T-cell (primary cell): ENCODE data around the gene RPL15. TPM values are rescaled to one million over a fixed set of nuclear protein-coding genes. Genes with fewer than 3 reads are reported as not detected.

Experiments used
- ATAC-seq, 4 experiments: fragments of 200-7000 bp in 3 of 4; fragments of 150-1000 bp in 1 of 4; cut with Tn5 transposase; replicated peaks in 1 of 4; 1 replicate in 3 of 4; 2 replicates in 1 of 4; pipeline ENCODE4 v1.10.0; 2021; ENCODE audit warnings: moderate library complexity in 3 of 4, mild to moderate bottlenecking in 2 of 4, moderate number of reproducible peaks in 1 of 4
- CTCF ChIA-PET, 2 donors: fragments of 300-600 bp; sonication (Branson Sonifier 250); formaldehyde crosslinking; loops; one replicate each; lab custom pipeline; 2022; ENCODE audit warnings: antibody characterized with exemption in 2 of 2; lab: Charles Lee
- POLR2A ChIA-PET, 2 donors: fragments of 300-600 bp; sonication (Branson Sonifier 250); formaldehyde crosslinking; loops; one replicate each; lab custom pipeline; 2022; ENCODE audit warnings: antibody characterized with exemption in 2 of 2; lab: Charles Lee
- DNase-seq, 35 experiments: peaks; one replicate each; pipeline versions ENCODE4 v3.0.0 to v3.0.0-alpha.2; 2013 to 2023
- H3K27ac ChIP-seq: one replicate; pipeline ENCODE4 v1.5.1; 2013; ENCODE audit warnings: low read length
- H3K27me3 ChIP-seq, 2 experiments: replicated peaks in 1 of 2; 1 replicate in 1 of 2; 2 replicates in 1 of 2; pipeline versions ENCODE4 v1.6.1 to v1.7.0; 2013; ENCODE audit warnings: low read length in 1 of 2, mixed read lengths in 1 of 2; ENCODE audit not compliant: control insufficient read depth in 2 of 2, insufficient read depth in 2 of 2; ENCODE audit errors: extremely low read depth in 1 of 2
- H3K36me3 ChIP-seq, 2 donors: 1 replicate in 1 of 2; 2 replicates in 1 of 2; pipeline versions ENCODE4 v1.6.1 to v1.7.0; 2013; ENCODE audit warnings: low read length in 1 of 2; ENCODE audit not compliant: control insufficient read depth in 2 of 2, insufficient read depth in 1 of 2; ENCODE audit errors: extremely low read depth in 1 of 2
- H3K4me1 ChIP-seq, 2 experiments: 1 replicate in 1 of 2; 2 replicates in 1 of 2; pipeline versions ENCODE4 v1.6.1 to v1.7.0; 2013; ENCODE audit warnings: low read length in 2 of 2, mixed read lengths in 1 of 2; ENCODE audit not compliant: insufficient read depth in 2 of 2, control insufficient read depth in 1 of 2; ENCODE audit errors: extremely low read depth in 1 of 2
- H3K4me3 ChIP-seq, 2 donors: 1 replicate in 1 of 2; 2 replicates in 1 of 2; pipeline versions ENCODE4 v1.5.1 to v1.7.0; 2013; ENCODE audit warnings: mild to moderate bottlenecking in 2 of 2, low read length in 1 of 2, moderate library complexity in 1 of 2; ENCODE audit not compliant: control insufficient read depth in 1 of 2; ENCODE audit errors: extremely low read depth in 1 of 2
- H3K9me3 ChIP-seq: 2 replicates; pipeline ENCODE4 v1.7.0; 2013
- H3K27ac Mint-ChIP-seq, 2 donors: one replicate each; pipeline ENCODE4 v1.8.0; 2020 to 2021; ENCODE audit warnings: mild to moderate bottlenecking in 2 of 2, mixed read lengths in 2 of 2
- H3K27me3 Mint-ChIP-seq, 2 donors: one replicate each; pipeline ENCODE4 v1.8.0; 2021 to 2022; ENCODE audit warnings: mixed read lengths in 2 of 2
- H3K36me3 Mint-ChIP-seq: one replicate; pipeline ENCODE4 v1.8.0; 2021; ENCODE audit warnings: mixed read lengths
- H3K4me1 Mint-ChIP-seq, 3 donors: one replicate each; pipeline ENCODE4 v1.8.0; 2020 to 2022; ENCODE audit warnings: mixed read lengths in 3 of 3, mild to moderate bottlenecking in 1 of 3
- H3K4me3 Mint-ChIP-seq, 3 donors: one replicate each; pipeline ENCODE4 v1.8.0; 2020 to 2022; ENCODE audit warnings: mild to moderate bottlenecking in 3 of 3, mixed read lengths in 3 of 3, moderate library complexity in 3 of 3
- H3K9me3 Mint-ChIP-seq, 3 donors: one replicate each; pipeline ENCODE4 v1.8.0; 2020 to 2022; ENCODE audit warnings: mixed read lengths in 3 of 3
- WGBS: methylation state at CpG from one replicate; pipeline ENCODE4 v1.1.5; 2013; ENCODE audit warnings: missing lambda C conversion rate; ENCODE audit not compliant: insufficient coverage; 5-methylcytosine and 5-hydroxymethylcytosine counted together
- total RNA-seq, 35 experiments: library from RNA in 6 of 35; stranded (reverse) in 6 of 35; fragments of 120-200 nt in 1 of 35; gene quantifications; one replicate each; pipeline versions ENCODE4 v1.2.1 to v1.2.4 and lab custom pipeline; 2013 to 2026

Gene RPL15
- total RNA-seq, 5 donors from 2014 or later (not counting 1 experiment from before 2014, with no cell fraction given): 1,997 to 2,171 (median 2,116) TPM

DNA sequence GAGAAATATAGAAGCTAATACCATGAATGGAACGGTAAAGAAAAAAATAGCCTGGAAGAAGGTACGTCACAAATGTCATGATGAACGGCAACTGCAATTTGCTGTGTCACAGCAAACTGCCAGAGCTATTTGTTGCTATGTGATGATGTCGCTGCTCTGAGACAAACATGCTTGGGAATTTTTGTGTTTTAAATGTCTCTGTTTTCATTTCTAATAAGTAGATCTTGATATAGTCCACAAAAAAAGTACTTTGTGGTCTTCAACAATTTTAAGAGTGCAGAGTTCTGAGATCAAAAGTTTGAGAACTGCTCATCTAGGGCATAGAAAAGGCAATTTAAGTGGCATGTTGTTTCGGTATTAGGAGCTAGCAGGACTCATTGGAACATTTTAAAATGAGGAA, 23.8 kb downstream of the RPL15 start:
- no peaks in the 10 kb centered on the region for H3K9me3 Mint-ChIP-seq
- ATAC-seq: no peak
- CTCF ChIA-PET: interaction anchor here in 1 of 2 donors (1.2 kb wide), 1 partner anchor 28 kb away, joined by 3 read pairs; no protein-coding TSS in a partner anchor

DNA sequence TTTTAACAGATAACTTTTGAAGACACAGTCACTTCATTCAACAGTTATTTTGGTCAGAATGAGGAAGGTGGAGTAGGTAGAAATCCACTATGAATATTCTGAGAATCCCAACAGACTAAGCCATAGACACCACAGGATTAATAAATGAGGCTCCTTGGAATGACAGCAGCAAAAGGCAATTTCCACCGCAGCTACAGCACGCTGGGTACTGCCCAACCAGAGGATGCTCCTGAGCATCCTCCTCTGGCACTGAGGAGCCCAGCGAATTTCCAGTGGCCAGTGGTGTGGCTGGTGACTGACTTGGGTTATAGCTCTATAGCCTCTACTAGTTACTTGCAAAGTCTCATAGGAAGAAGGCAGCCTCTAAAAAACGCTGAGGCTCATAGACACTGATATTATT, 24.5 kb downstream of the RPL15 start:
- no peak for DNase-seq
- Histone ChIP-seq H3K27me3 (no peaks in the 10 kb centered on the region), H3K9me3 (no peaks in the 10 kb centered on the region), H3K36me3 (no peaks in the 10 kb centered on the region), H3K4me3 (no peak overlapping the region), H3K27ac (no peak overlapping the region), H3K4me1 (peaks cover under 1 to 10% of the 10 kb centered on the region in 2 experiments)
- ChIA-PET POLR2A (interaction anchor here in 1 of 2 donors (0.7 kb wide), 1 partner anchor 25 kb away, joined by 3 read pairs; the partner anchor contains the start of genes NKIRAS1 and RPL15), CTCF (interaction anchor here in 1 of 2 donors (1.2 kb wide), 1 partner anchor 28 kb away, joined by 3 read pairs; no protein-coding TSS in a partner anchor)
- no peak overlapping the region for H3K4me3 Mint-ChIP-seq
- WGBS: 92% methylated on average over 3 of the region's 4 CpGs
- H3K4me1 Mint-ChIP-seq: peaks cover 8 to 15% (median 11%) of the 10 kb centered on the region in 3 donors
- H3K27me3 Mint-ChIP-seq: no peaks in the 10 kb centered on the region
- no peak for ATAC-seq
- H3K36me3 Mint-ChIP-seq: no peaks in the 10 kb centered on the region
- H3K27ac Mint-ChIP-seq: no peak overlapping the region
- no peaks in the 10 kb centered on the region for H3K9me3 Mint-ChIP-seq

More for the DNA sequence above, 23.8 kb downstream of the RPL15 start:
- Histone ChIP-seq H3K27me3 (no peaks in the 10 kb centered on the region), H3K27ac (no peak overlapping the region), H3K4me3 (no peak overlapping the region), H3K9me3 (no peaks in the 10 kb centered on the region), H3K4me1 (peaks cover 0 to 7% of the 10 kb centered on the region in 2 experiments), H3K36me3 (no peaks in the 10 kb centered on the region)
- POLR2A ChIA-PET: interaction anchor here in 1 of 2 donors (0.7 kb wide), 1 partner anchor 24 kb away, joined by 3 read pairs; the partner anchor contains the start of genes NKIRAS1 and RPL15
- Mint-ChIP-seq H3K4me3 (no peak overlapping the region), H3K27ac (no peak overlapping the region), H3K36me3 (no peaks in the 10 kb centered on the region), H3K4me1 (peaks cover 7 to 15% (median 11%) of the 10 kb centered on the region in 3 donors), H3K27me3 (no peaks in the 10 kb centered on the region)
- DNase-seq: no peak
- WGBS: 83% methylated on average over 2 of the region's 5 CpGs

- Mint-ChIP-seq H3K36me3 (peaks cover 4% of the 10 kb centered on the region), H3K4me3 (no peak overlapping the region), H3K4me1 (peaks cover 15 to 22% (median 19%) of the 10 kb centered on the region in 3 donors), H3K27ac (no peak overlapping the region), H3K27me3 (no peaks in the 10 kb centered on the region), H3K9me3 (no peaks in the 10 kb centered on the region)
- ChIA-PET POLR2A (no interaction called here), CTCF (no interaction called here)
- Histone ChIP-seq H3K4me3 (no peak overlapping the region), H3K4me1 (peaks cover 8 to 18% of the 10 kb centered on the region in 2 experiments), H3K27me3 (no peaks in the 10 kb centered on the region), H3K9me3 (no peaks in the 10 kb centered on the region), H3K27ac (no peak overlapping the region), H3K36me3 (no peaks in the 10 kb centered on the region)
- WGBS: 97% methylated on average over 4 of the region's 11 CpGs
- no peak for DNase-seq
- no peak for ATAC-seq
Measured at GRCh38 chr3:23942546-23942945, 25.6 kb downstream of the RPL15 start.

GRCh38 chr3:23944007-23944783, 27.3 kb downstream of the RPL15 start:
- Histone ChIP-seq H3K27ac (no peak overlapping the region), H3K4me1 (peaks cover 8 to 26% of the 10 kb centered on the region in 2 experiments), H3K36me3 (no peaks in the 10 kb centered on the region), H3K9me3 (no peaks in the 10 kb centered on the region), H3K27me3 (no peaks in the 10 kb centered on the region), H3K4me3 (peak overlapping the region in 1 of 2 donors; percentile 64)
- Mint-ChIP-seq H3K36me3 (peaks cover 9% of the 10 kb centered on the region), H3K4me1 (peaks cover 27 to 36% (median 32%) of the 10 kb centered on the region in 3 donors), H3K9me3 (no peaks in the 10 kb centered on the region), H3K27ac (peak overlapping the region; percentile 78 to 81), H3K27me3 (no peaks in the 10 kb centered on the region), H3K4me3 (peak overlapping the region; percentile 78 to 82 (median 80))
- POLR2A ChIA-PET: interaction anchor here (0.5 to 2.1 kb wide), 6 partner anchors 24 to 1913 kb away, joined by 3 to 15 read pairs (median 4); partner anchors contain the start of genes NKIRAS1 (in 2 of the 2) and RPL15 (in 2 of the 2)
- DNase-seq (peak in 1 of 35 experiments; percentile 39), ATAC-seq (no peak)
- CTCF ChIA-PET: interaction anchor here (0.6 to 1.7 kb wide), 3 partner anchors 25 to 1839 kb away, joined by 3 to 8 read pairs (median 7); partner anchors contain the start of genes NGLY1 (in 1 of the 2), NKIRAS1 (in 1 of the 2) and RPL15 (in 1 of the 2)
- 12% methylated on average over 12 of the region's 13 CpGs for WGBS

DNA sequence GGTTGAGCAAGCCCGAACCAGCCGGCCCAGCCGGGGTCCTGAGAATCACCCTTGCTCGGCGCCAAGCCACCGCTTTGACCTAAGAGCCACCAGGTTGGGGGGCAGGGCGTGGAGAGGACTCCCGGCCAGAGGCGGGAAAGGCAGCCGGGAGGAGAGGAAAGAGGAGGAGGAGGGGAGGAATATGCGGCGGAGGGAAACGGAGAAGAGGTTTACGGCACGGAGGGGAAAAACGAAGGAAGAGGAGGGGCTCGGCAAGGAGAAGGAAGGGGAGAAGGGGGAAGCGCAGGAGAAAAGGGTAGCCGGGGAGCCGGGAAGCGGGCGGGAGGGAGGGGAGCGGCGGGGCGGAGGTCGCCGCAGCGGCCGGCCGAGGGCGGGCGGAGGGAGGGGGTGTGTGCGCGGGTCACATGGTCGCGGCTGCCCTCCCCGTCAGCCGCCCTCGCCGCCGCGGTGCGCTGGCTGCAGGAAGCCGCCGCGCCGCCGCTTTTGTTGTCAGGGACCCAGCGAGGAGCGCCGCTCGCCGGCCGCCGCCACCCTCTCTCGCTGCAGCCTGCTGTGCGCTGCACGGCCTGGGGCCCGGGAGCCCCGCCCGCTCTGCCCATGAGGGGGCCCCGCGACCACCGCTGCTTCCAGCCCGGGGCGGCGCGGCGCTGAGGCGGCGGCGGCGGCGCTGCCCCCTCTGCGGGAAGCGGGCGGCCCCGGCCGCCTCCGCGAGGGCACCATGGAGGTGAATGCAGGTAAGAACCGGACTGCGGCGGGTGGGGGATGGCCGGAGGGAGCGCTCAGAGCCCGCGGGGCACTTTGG, 28.1 kb downstream of the RPL15 start, which contains the start of gene NR1D2:
Gene NR1D2, plus strand, starts transcription at position 426 of the 802 bp plus-strand sequence. Its CDS starts 293 bp downstream, at position 719.
- Mint-ChIP-seq H3K27ac (peak within 1 kb of the TSS; percentile 78 to 81), H3K4me1 (peaks cover 35 to 45% (median 41%) of the 10 kb centered on the region in 3 donors), H3K36me3 (peaks cover 12% of the 10 kb centered on the region), H3K27me3 (no peaks in the 10 kb centered on the region), H3K4me3 (peak within 1 kb of the TSS; percentile 80 to 82 (median 81)), H3K9me3 (no peaks in the 10 kb centered on the region)
- WGBS: under 1% methylated on average over 74 of the region's 88 CpGs
- peak within 1 kb of the TSS; percentile 93 for H3K27ac ChIP-seq
- peaks cover 0 to 2% of the 10 kb centered on the region in 2 donors for H3K36me3 ChIP-seq
- ATAC-seq (peak; percentile 57 to 71 (median 63)), DNase-seq (peak; percentile 63 to 91 (median 75))
- no peaks in the 10 kb centered on the region for H3K27me3 ChIP-seq
- no peaks in the 10 kb centered on the region for H3K9me3 ChIP-seq
- CTCF ChIA-PET: interaction anchor here in 1 of 2 donors (0.6 to 1.7 kb wide), 2 partner anchors 28 to 1838 kb away, joined by 7 to 8 read pairs; partner anchors contain the start of genes NGLY1, NKIRAS1 and RPL15
- peaks cover 11 to 32% of the 10 kb centered on the region in 2 experiments for H3K4me1 ChIP-seq
- peak within 1 kb of the TSS; percentile 71 to 74 for H3K4me3 ChIP-seq
- POLR2A ChIA-PET: interaction anchor here in 1 of 2 donors (1.3 to 2.1 kb wide), 2 partner anchors 25 to 28 kb away, joined by 10 to 15 read pairs; partner anchors contain the start of genes NKIRAS1 and RPL15
